ENCODE data around the gene WAC.

Gene WAC

DNA sequence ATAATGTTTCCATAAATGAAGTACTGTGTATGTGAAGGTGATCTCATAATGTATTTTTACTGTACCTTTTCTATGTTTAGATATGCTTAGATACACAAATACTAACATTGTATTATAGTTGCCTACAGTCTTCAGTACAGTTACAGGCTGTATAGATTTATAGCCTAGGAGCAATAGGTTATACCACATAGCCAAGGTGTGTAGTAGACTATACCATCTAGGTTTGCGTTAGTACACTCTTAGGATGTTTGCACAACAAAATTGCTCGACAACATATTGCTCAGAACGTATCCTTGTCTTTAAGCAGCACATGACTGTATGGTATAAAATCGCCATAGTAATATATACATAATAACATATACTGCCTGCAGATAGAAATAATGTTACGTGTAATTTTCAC lies 42.9 kb downstream of the WAC start:
- no peak overlapping the region for H3K4me3 ChIP-seq (ENCODE audit: low read length)
- TF ChIP-seq, protein P1, sequence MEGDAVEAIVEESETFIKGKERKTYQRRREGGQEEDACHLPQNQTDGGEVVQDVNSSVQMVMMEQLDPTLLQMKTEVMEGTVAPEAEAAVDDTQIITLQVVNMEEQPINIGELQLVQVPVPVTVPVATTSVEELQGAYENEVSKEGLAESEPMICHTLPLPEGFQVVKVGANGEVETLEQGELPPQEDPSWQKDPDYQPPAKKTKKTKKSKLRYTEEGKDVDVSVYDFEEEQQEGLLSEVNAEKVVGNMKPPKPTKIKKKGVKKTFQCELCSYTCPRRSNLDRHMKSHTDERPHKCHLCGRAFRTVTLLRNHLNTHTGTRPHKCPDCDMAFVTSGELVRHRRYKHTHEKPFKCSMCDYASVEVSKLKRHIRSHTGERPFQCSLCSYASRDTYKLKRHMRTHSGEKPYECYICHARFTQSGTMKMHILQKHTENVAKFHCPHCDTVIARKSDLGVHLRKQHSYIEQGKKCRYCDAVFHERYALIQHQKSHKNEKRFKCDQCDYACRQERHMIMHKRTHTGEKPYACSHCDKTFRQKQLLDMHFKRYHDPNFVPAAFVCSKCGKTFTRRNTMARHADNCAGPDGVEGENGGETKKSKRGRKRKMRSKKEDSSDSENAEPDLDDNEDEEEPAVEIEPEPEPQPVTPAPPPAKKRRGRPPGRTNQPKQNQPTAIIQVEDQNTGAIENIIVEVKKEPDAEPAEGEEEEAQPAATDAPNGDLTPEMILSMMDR (IDR thresholded peaks at IDR 0.05; ENCODE audit: insufficient read depth, low read depth, low read length, missing control alignments): no peak
- no peak for DNase-seq (ENCODE audit: low read depth)

DNA sequence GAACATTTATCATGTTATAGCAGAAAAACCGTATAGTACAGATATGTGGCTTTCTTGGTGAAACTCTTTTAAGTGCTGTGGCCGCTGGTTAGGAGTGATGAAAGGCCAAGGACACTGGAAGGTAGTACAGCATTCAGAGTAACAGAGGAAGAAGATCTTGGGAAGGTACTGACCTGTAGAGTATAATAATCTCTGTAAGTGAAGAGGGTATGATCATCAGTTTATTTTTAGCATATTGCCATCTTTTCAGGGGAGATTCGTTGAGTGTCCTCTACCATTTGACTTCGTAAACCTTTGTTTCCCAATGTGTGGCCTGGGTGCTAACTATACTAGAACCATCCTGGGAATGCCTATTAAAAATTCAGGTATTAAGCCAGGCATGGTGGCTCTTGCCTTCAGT lies 44.6 kb downstream of the WAC start:
- DNase-seq (ENCODE audit: low read depth): no peak
- no peak overlapping the region for H3K4me3 ChIP-seq (ENCODE audit: low read length)
- TF ChIP-seq, protein P1 (IDR thresholded peaks at IDR 0.05; ENCODE audit: insufficient read depth, low read depth, low read length, missing control alignments): no peak

DNA sequence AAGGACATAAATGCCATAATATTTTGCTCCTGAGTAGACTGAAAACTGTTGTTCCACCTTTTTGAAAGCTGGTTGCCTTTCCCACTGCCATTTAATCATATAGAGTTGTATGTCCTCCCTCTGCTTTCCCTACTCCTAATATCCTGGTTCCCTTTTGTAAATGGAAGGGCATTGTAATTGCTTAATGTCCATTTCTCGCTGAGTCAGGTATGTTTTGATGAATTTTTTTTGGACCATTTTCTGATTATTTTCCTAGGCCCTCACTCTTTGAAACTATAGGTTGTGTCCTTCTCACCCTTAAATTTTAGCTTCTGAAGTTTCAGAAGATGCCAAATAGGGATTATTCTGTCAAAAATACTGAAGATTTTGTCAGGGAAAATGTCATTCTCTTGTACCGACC lies 45.5 kb downstream of the WAC start:
- TF ChIP-seq, protein P1 (IDR thresholded peaks at IDR 0.05; ENCODE audit: insufficient read depth, low read depth, low read length, missing control alignments): no peak

DNA sequence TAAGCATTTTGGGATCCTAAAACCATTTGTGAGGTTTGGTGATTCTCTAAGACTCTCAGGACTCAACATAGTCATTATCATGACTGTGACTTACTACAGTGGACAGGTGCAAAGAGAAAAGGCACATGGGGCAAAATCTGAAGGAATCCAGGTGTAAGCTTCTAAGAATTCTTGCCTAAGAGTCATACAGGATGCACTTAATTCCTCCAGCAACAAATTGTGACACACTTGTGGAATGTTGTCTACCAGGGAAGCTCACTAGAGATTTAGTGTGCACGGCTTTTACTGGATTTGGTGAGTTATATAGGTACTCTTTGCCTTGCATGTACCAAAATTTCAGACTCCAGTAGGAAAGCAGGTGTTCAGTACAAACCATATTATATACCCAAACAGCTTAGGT lies 47.9 kb downstream of the WAC start:
- TF ChIP-seq, protein P1 (IDR thresholded peaks at IDR 0.05; ENCODE audit: insufficient read depth, low read depth, low read length, missing control alignments): no peak
- peak; percentile 79 for DNase-seq (ENCODE audit: low read depth)
- H3K4me3 ChIP-seq (ENCODE audit: low read length): no peak overlapping the region

More for the DNA sequence above, 45.5 kb downstream of the WAC start:
- H3K4me3 ChIP-seq (ENCODE audit: low read length): no peak overlapping the region
- DNase-seq (ENCODE audit: low read depth): no peak

DNA sequence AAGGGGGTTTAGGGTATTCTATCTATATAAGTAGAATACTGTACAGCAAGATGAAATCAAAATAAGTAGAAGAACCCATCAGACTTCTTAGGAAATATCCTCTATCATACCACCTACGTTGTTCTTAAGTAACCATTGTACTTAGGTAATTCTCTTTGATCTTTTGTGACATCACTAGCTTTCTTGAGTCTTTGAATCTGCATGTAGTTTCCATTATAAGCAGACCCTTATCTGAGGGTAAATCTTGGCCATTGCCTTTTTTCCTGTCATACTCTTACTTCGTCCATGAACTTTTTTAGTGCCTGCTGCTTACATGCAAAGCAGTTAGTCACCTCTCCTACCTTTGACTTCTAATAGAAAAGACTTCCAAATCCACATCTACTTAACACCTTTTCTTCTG lies 49.0 kb downstream of the WAC start:
- no peak for DNase-seq (ENCODE audit: low read depth)
- TF ChIP-seq, protein P1 (IDR thresholded peaks at IDR 0.05; ENCODE audit: insufficient read depth, low read depth, low read length, missing control alignments): no peak
- H3K4me3 ChIP-seq (ENCODE audit: low read length): no peak overlapping the region

DNA sequence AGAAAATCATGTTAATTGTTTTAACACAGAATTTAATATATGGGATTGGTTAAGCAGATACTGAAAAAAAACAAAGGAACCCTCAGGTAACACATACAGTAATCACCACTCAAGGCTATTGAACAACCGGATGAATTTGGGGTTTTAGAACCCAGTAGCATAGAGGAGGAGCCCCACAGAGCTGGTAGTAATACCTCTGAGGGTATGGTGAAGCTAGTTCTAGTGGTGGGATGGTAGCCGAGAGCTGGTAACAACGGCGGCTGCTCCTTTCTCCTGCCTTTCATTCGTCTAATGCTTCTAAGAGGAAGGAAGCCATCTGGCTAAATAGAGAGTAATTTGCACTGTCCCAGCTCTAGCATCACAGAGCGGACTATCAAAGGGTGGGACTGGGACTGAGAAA lies 52.2 kb downstream of the WAC start:
- DNase-seq (ENCODE audit: low read depth): no peak
- TF ChIP-seq, protein P1 (IDR thresholded peaks at IDR 0.05; ENCODE audit: insufficient read depth, low read depth, low read length, missing control alignments): no peak
- H3K4me3 ChIP-seq (ENCODE audit: low read length): no peak overlapping the region

DNA sequence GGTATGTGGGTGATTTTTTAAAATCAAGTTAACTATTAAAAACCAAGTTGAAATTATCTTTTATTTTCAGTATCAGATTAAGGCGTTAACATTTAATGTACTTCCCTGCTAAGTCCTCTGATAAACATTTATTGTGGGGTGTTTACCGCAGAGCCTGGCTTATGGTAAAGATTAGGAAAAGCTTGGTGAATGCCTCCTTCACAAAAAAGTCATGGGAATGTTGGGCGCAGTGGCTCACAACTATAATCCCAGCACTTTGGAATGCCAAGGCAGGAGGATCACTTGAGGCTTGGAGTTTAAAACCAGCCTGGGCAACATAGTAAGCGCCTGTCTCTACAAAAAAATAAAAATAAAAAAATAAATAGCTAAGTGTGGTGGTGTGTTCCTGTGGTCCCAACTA lies 53.3 kb downstream of the WAC start:
- TF ChIP-seq, protein P1 (IDR thresholded peaks at IDR 0.05; ENCODE audit: insufficient read depth, low read depth, low read length, missing control alignments): no peak
- DNase-seq (ENCODE audit: low read depth): no peak

More for the DNA sequence above, 53.3 kb downstream of the WAC start:
- no peak overlapping the region for H3K4me3 ChIP-seq (ENCODE audit: low read length)
